GF-D8 (cell line): ENCODE measurements around the gene PEX13.
A peak's percentile ranks its signal among the peaks of the same experiment; 100 is the strongest.
"Not testable (repeated sequence)": the region's sequence is repeated elsewhere in the genome, so short reads cannot be mapped to it uniquely, and the experiment has no call there.

Source experiments
- DNase-seq: peaks from one replicate; lab custom pipeline; 2025; lab: John Stamatoyannopoulos, UW

PEX13 gene

GRCh38 chr2:61009355-61009754, 8.2 kb upstream of the PEX13 start:
- no peak for DNase-seq

- no peak for DNase-seq
These were observed 5.8 kb upstream of the PEX13 start for GRCh38 chr2:61011678-61012077.

GRCh38 chr2:61012303-61012702, 5.2 kb upstream of the PEX13 start:
- DNase-seq: peak; percentile 20

GRCh38 chr2:61013382-61013781, 4.1 kb upstream of the PEX13 start:
- no peak for DNase-seq

GRCh38 chr2:61014763-61015162, 2.8 kb upstream of the PEX13 start:
- no peak for DNase-seq

- no peak for DNase-seq
These were observed 1.5 kb upstream of the PEX13 start for GRCh38 chr2:61015976-61016375.

GRCh38 chr2:61016392-61017002, 1.0 kb upstream of the PEX13 start:
- no peak for DNase-seq

- peak; percentile 79 for DNase-seq
These were observed 441 bp upstream of the PEX13 start for GRCh38 chr2:61017003-61017555.

- no peak for DNase-seq
These were observed 817 bp downstream of the PEX13 start for GRCh38 chr2:61018318-61018755.

- no peak for DNase-seq
These were observed 1.3 kb downstream of the PEX13 start for GRCh38 chr2:61018798-61019197.

GRCh38 chr2:61021228-61021660, 3.7 kb downstream of the PEX13 start:
- DNase-seq: no peak

GRCh38 chr2:61023670-61024069, 6.2 kb downstream of the PEX13 start:
- DNase-seq: no peak

GRCh38 chr2:61029533-61029932, 12.0 kb downstream of the PEX13 start:
- DNase-seq: no peak

GRCh38 chr2:61034592-61034991, 17.1 kb downstream of the PEX13 start:
- not testable (repeated sequence) for DNase-seq

GRCh38 chr2:61036643-61037042, 19.1 kb downstream of the PEX13 start:
- not testable (repeated sequence) for DNase-seq

- no peak for DNase-seq
These were observed 25.3 kb downstream of the PEX13 start for GRCh38 chr2:61042807-61043206.

- peak; percentile 2 for DNase-seq
These were observed 27.1 kb downstream of the PEX13 start for GRCh38 chr2:61044636-61045035.

GRCh38 chr2:61045226-61045625, 27.7 kb downstream of the PEX13 start:
- DNase-seq: no peak

- no peak for DNase-seq
These were observed 28.5 kb downstream of the PEX13 start for GRCh38 chr2:61045999-61046398.

- no peak for DNase-seq
These were observed 38.0 kb downstream of the PEX13 start for GRCh38 chr2:61055557-61055956.

- no peak for DNase-seq
These were observed 40.0 kb downstream of the PEX13 start for GRCh38 chr2:61057562-61057961.

- DNase-seq: no peak
These were observed 41.9 kb downstream of the PEX13 start for GRCh38 chr2:61059382-61059781.

GRCh38 chr2:61065714-61066709, 48.5 kb downstream of the PEX13 start, which contains the start of gene SANBR:
Gene SANBR, plus strand, starts transcription at chr2:61065871. Its CDS starts 4,480 bp downstream, at chr2:61070351.
- DNase-seq: peak; percentile 73
